Right forelimb (tissue), 1 donor: ENCODE data around the gene ZRSR2.

Experiments used
- DNase-seq: peaks from one replicate; pipeline ENCODE4 v3.0.0-alpha.2; 2018

Gene ZRSR2

GRCh38 chrX:15854080-15854655 is 63.9 kb downstream of the ZRSR2 start:
- DNase-seq, result peak; percentile 60

DNA sequence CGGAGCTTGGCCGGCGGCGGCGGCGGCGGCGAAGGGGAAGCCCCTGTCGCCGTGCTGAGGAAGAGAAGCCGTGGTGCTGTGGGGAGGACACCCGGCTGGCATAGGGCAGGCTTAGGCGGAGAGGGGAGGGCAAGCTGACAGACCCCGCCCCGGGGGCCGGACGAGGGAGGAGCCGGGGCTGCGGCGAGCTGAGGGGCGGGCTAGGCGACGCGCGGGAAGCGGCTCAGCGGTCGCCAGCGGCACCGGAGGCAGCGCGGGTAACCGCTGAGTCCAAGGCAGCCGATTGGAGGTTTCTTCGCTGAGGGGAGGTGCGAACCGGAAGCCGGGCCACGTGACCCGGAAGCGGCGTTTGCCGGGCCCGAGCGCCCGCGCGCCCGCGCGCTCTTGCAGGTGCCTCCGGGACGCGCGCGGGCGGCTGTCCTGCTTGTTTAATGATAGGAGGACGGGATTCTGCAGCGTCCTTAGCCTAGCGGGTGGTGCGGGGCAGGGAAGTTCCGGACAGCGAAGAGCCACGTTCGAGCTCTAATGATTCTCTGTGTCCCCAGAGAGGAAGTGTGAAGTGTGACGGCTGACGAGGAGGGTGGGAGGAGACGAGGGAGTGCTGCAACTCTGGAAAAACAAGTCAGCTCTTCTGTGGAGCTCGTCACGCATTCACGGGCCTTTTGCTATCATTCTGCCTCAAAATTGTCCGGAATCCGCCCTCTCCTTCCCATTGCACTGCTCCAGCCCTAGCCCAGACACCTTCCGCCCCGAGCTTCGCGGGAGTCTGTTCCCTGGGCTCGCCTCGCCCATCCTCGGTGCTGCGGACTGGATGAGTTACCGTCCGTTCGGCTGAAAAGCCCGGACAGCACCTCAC is 64.7 kb downstream of the ZRSR2 start, which contains the start of gene AP1S2:
Gene AP1S2, minus strand, starts transcription at position 102 of the 856 bp plus-strand sequence. CDS start 2,289 bp downstream, outside the sequence.
- peak; percentile 92 for DNase-seq

- no peak for DNase-seq
Measured at GRCh38 chrX:15855568-15856221, 65.4 kb downstream of the ZRSR2 start.

GRCh38 chrX:15856222-15856587 is 65.9 kb downstream of the ZRSR2 start:
- no peak for DNase-seq

GRCh38 chrX:15856636-15857035 is 66.4 kb downstream of the ZRSR2 start:
- DNase-seq, result no peak

DNA sequence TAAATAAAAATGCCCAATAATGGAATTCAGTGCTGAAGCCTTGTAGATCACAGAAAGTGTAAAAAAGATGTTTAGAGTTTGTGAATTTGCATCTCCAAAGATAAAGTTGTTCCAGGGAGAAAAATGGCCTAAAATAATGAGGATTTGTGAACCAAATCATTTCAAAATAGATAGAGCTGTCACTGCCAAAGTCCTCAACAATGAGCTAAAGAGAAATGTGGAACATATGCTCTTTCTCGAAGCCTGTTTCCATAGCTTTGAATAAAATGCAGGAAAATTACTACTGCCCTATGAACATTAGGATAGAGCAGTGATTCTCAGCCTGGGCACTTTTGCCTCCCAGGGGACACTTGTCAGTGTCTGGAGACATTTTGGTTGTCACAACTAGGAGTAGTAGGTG is 67.8 kb downstream of the ZRSR2 start:
- no peak for DNase-seq

- no peak for DNase-seq
Measured at GRCh38 chrX:15860921-15861320, 70.6 kb downstream of the ZRSR2 start.

DNA sequence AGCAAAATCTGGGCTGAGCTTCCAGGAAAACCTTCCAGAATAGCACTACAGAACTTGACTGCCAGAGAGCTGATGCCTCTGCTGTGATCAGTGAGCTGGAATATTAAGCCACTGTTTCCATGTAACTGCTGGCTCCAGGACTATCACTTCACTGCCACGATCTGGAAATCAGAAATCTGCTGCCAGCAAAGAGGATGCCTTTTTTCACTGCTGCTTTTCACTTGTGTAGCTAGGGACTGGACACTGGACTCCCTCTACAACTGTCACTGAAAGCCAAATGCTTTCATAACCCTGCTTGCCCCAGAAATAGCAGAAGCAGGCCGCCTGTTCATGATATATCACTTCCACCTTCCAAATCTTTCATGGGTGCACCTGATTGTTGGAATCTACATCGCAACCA is 73.7 kb downstream of the ZRSR2 start:
- no peak for DNase-seq

DNA sequence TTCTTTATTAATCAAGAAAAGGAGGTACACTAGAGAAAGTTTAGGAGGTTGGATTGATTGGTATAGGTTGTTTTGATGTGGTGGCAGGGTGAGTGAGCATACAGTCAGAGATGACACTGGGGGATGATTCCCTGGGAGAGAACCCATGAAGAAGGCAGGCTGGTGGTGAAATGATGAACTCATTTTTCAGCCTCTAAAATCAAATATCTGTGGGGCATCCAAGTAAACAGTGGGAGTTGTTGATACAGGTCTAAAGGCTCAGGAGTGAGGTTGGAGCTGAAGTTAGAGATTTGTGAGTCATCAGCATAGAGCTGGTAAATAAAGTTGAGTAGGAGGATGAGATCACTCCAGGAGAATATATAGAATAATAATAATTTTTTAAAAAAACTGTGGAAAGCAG is 74.3 kb downstream of the ZRSR2 start:
- no peak for DNase-seq

- no peak for DNase-seq
Measured at GRCh38 chrX:15866147-15866546, 75.9 kb downstream of the ZRSR2 start.

GRCh38 chrX:15869695-15870094 is 79.4 kb downstream of the ZRSR2 start:
- no peak for DNase-seq

DNA sequence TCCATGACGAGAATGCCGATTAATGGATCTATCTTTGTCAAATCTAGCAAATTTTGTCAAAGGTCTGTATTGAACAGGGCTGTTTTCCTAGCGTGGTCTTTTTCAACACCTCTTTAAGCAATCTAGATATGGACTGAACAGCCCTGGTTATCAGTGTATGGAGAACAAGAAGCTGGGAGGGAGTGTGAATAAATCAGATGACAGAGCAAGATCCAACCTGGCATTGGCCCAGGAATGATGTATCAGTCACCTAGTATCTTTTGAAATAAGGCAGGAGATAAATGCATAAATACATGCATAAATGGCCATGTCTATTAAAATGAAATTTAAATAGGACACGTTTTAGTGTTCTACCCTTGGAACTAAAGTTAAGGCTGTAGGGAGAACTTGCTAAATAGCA is 80.0 kb downstream of the ZRSR2 start:
- no peak for DNase-seq
